Astrocyte (in vitro differentiated cells and primary cell): Measurements from ENCODE around the gene OR2S2. TPM values are rescaled to one million over a fixed set of nuclear protein-coding genes. Genes with fewer than 3 reads are reported as not detected.

Source experiments
- DNase-seq: peaks from one replicate; pipeline ENCODE4 v3.0.0-alpha.2; 2010; ENCODE audit warnings: low read depth
- FAIRE-seq: peaks from 2 replicates; lab custom pipeline; 2011; peaks lifted over from hg19 to GRCh38; lab: Jason Lieb, UNC
- H2AFZ ChIP-seq: 2 replicates; pipeline ENCODE4 v1.6.0; 2012; ENCODE audit warnings: low read depth, low read length, inconsistent platforms
- H3K27ac ChIP-seq: 2 replicates; pipeline ENCODE4 v1.5.1; 2011; ENCODE audit warnings: low read depth, low read length, inconsistent platforms
- H3K27me3 ChIP-seq: 2 replicates; pipeline ENCODE4 v1.6.0; 2011; ENCODE audit warnings: low read length, inconsistent platforms; ENCODE audit not compliant: insufficient read depth
- H3K36me3 ChIP-seq: 2 replicates; pipeline ENCODE4 v1.5.1; 2011; ENCODE audit warnings: low read length, inconsistent platforms; ENCODE audit not compliant: insufficient read depth
- H3K4me1 ChIP-seq: 2 replicates; pipeline ENCODE4 v1.5.1; 2011; ENCODE audit warnings: low read length, inconsistent platforms; ENCODE audit not compliant: insufficient read depth
- H3K4me2 ChIP-seq: 2 replicates; pipeline ENCODE4 v1.6.0; 2012; ENCODE audit warnings: low read length, inconsistent platforms
- H3K4me3 ChIP-seq: 2 replicates; pipeline ENCODE4 v1.5.1; 2011; ENCODE audit warnings: low read depth, mild to moderate bottlenecking, low read length, inconsistent platforms; ENCODE audit not compliant: insufficient read depth
- H3K79me2 ChIP-seq: 2 replicates; pipeline ENCODE4 v1.6.0; 2012; ENCODE audit warnings: mild to moderate bottlenecking, low read length, inconsistent platforms; ENCODE audit not compliant: insufficient read depth
- H3K9ac ChIP-seq: 2 replicates; pipeline ENCODE4 v1.6.0; 2012; ENCODE audit warnings: mild to moderate bottlenecking, low read length, inconsistent platforms
- H3K9me3 ChIP-seq: 2 replicates; pipeline ENCODE4 v1.5.1; 2012; ENCODE audit warnings: low read depth, mild to moderate bottlenecking, low read length, inconsistent platforms; ENCODE audit not compliant: insufficient read depth
- H4K20me1 ChIP-seq: 2 replicates; pipeline ENCODE4 v1.6.0; 2012; ENCODE audit warnings: low read length, inconsistent platforms; ENCODE audit not compliant: insufficient read depth
- H3K27ac Mint-ChIP-seq: one replicate; pipeline ENCODE4 v1.8.0; 2021; ENCODE audit warnings: mild to moderate bottlenecking, mixed read lengths; ENCODE audit not compliant: unreplicated experiment
- H3K27me3 Mint-ChIP-seq: one replicate; pipeline ENCODE4 v1.8.0; 2021; ENCODE audit warnings: low read depth, mixed read lengths; ENCODE audit not compliant: unreplicated experiment
- H3K36me3 Mint-ChIP-seq: one replicate; pipeline ENCODE4 v1.8.0; 2021; ENCODE audit warnings: low read depth, mixed read lengths; ENCODE audit not compliant: unreplicated experiment
- H3K4me1 Mint-ChIP-seq: one replicate; pipeline ENCODE4 v1.8.0; 2021; ENCODE audit warnings: low read depth, mixed read lengths; ENCODE audit not compliant: unreplicated experiment
- H3K4me3 Mint-ChIP-seq: one replicate; pipeline ENCODE4 v1.8.0; 2021; ENCODE audit warnings: mild to moderate bottlenecking, moderate library complexity, mixed read lengths; ENCODE audit not compliant: unreplicated experiment
- H3K9me3 Mint-ChIP-seq: one replicate; pipeline ENCODE4 v1.8.0; 2021; ENCODE audit warnings: mild to moderate bottlenecking, mixed read lengths; ENCODE audit not compliant: unreplicated experiment
- CTCF ChIP-seq: IDR thresholded peaks from 2 replicates; pipeline ENCODE4 v1.5.1; 2011; ENCODE audit warnings: low read depth, mild to moderate bottlenecking, inconsistent platforms, low read length, moderate library complexity; ENCODE audit not compliant: insufficient read depth
- EZH2 ChIP-seq: IDR thresholded peaks from 2 replicates; pipeline ENCODE4 v1.6.1; 2012; ENCODE audit warnings: mild to moderate bottlenecking, low read length, inconsistent platforms; ENCODE audit not compliant: insufficient read depth
- total RNA-seq: library from RNA; stranded (reverse); gene quantifications from 2 replicates; pipeline ENCODE4 v1.2.1, GENCODE V29; 2021

Gene OR2S2
- total RNA-seq, 1 donor from 2014 or later, result not detected

GRCh38 chr9:35909687-35910612 is 48.0 kb downstream of the OR2S2 start:
- Mint-ChIP-seq H3K36me3 (no peaks in the 10 kb centered on the region), H3K4me1 (peaks cover 50% of the 10 kb centered on the region), H3K27ac (peak overlapping the region; percentile 34), H3K4me3 (no peak overlapping the region), H3K27me3 (no peaks in the 10 kb centered on the region), H3K9me3 (no peaks in the 10 kb centered on the region)
- Histone ChIP-seq H3K9me3 (no peaks in the 10 kb centered on the region), H3K4me2 (no peak overlapping the region), H3K36me3 (no peaks in the 10 kb centered on the region), H3K27ac (no peak overlapping the region), H3K79me2 (no peaks in the 10 kb centered on the region), H3K9ac (no peak overlapping the region), H2AFZ (no peak overlapping the region), H3K4me3 (no peak overlapping the region), H3K27me3 (no peaks in the 10 kb centered on the region), H4K20me1 (no peaks in the 10 kb centered on the region), H3K4me1 (peaks cover 51% of the 10 kb centered on the region)
- FAIRE-seq (no peak), DNase-seq (no peak)
- no peak for TF ChIP-seq EZH2
- TF ChIP-seq CTCF, result no peak

- Mint-ChIP-seq H3K36me3 (no peaks in the 10 kb centered on the region), H3K27me3 (no peaks in the 10 kb centered on the region), H3K4me1 (peaks cover 53% of the 10 kb centered on the region), H3K9me3 (no peaks in the 10 kb centered on the region), H3K4me3 (peak within 1 kb of the TSS; percentile 14), H3K27ac (peak within 1 kb of the TSS; percentile 96)
- Histone ChIP-seq H3K27ac (peak within 1 kb of the TSS; percentile 91), H3K4me1 (peaks cover 48% of the 10 kb centered on the region), H3K36me3 (no peaks in the 10 kb centered on the region), H3K4me2 (peak within 1 kb of the TSS; percentile 80), H4K20me1 (no peaks in the 10 kb centered on the region), H3K27me3 (no peaks in the 10 kb centered on the region), H2AFZ (peak within 1 kb of the TSS; percentile 57), H3K9me3 (no peaks in the 10 kb centered on the region), H3K79me2 (no peaks in the 10 kb centered on the region), H3K9ac (peak within 1 kb of the TSS; percentile 79), H3K4me3 (peak within 1 kb of the TSS; percentile 37)
- FAIRE-seq (no peak), DNase-seq (no peak)
- no peak for TF ChIP-seq EZH2
- TF ChIP-seq CTCF, result no peak
These were observed 48.7 kb downstream of the OR2S2 start, which contains the start of gene SPAAR for GRCh38 chr9:35909274-35909673. Gene SPAAR, plus strand, starts transcription at chr9:35909490. Its CDS starts 974 bp downstream, at chr9:35910464.
